GM23338 (cell line): Measurements from ENCODE around the gene TERB2. TPM values are rescaled to one million over a fixed set of nuclear protein-coding genes. Genes with fewer than 3 reads are reported as not detected.
"Not testable (repeated sequence)": the region's sequence is repeated elsewhere in the genome, so short reads cannot be mapped to it uniquely, and the experiment has no call there.

ENCODE experiments used
- ATAC-seq: fragments of 200-7000 bp; cut with Tn5 transposase; 3 replicates; pipeline ENCODE4 v1.9.1; 2020
- DNase-seq: peaks from one replicate; pipeline ENCODE4 v3.0.0-alpha.2; 2015; ENCODE audit warnings: low spot score
- H2AFZ ChIP-seq: fragments of 200-600 bp; sonication (generic); 2 replicates; pipeline ENCODE4 v1.8.0; 2016; ENCODE audit warnings: antibody characterized with exemption, mild to moderate bottlenecking, moderate library complexity
- H3F3A ChIP-seq: fragments of 200-600 bp; sonication (generic); replicated peaks from 2 replicates; pipeline ENCODE4 v1.8.0; 2017; ENCODE audit warnings: antibody characterized with exemption, mixed run types, low read depth
- H3K27ac ChIP-seq: fragments of 200-600 bp; sonication (generic); 2 replicates; pipeline ENCODE4 v1.6.1; 2016; ENCODE audit warnings: low read depth
- H3K27me3 ChIP-seq: fragments of 200-600 bp; sonication (generic); 2 replicates; pipeline ENCODE4 v1.8.0; 2016; ENCODE audit warnings: mild to moderate bottlenecking, mixed run types, moderate library complexity; ENCODE audit not compliant: insufficient read depth
- H3K36me3 ChIP-seq: fragments of 200-600 bp; sonication (generic); 2 replicates; pipeline ENCODE4 v1.8.0; 2016; ENCODE audit warnings: mild to moderate bottlenecking; ENCODE audit not compliant: insufficient read depth
- H3K4me1 ChIP-seq: fragments of 200-600 bp; sonication (generic); 2 replicates; pipeline ENCODE4 v1.8.0; 2016; ENCODE audit warnings: mild to moderate bottlenecking, moderate library complexity; ENCODE audit not compliant: insufficient read depth
- H3K4me2 ChIP-seq: fragments of 200-600 bp; sonication (generic); 2 replicates; pipeline ENCODE4 v1.7.1; 2017; ENCODE audit warnings: mixed run types
- H3K4me3 ChIP-seq: fragments of 200-600 bp; sonication (generic); 2 replicates; pipeline ENCODE4 v1.6.1; 2016; ENCODE audit warnings: mixed run types
- H3K79me2 ChIP-seq: fragments of 200-600 bp; sonication (generic); replicated peaks from 2 replicates; pipeline ENCODE4 v1.8.0; 2017; ENCODE audit warnings: mild to moderate bottlenecking; ENCODE audit not compliant: insufficient read depth
- H3K9me2 ChIP-seq: fragments of 200-600 bp; sonication (generic); 2 replicates; pipeline ENCODE4 v1.8.0; 2017; ENCODE audit not compliant: insufficient read depth
- H4K20me1 ChIP-seq: fragments of 200-600 bp; sonication (generic); replicated peaks from 2 replicates; pipeline ENCODE4 v1.8.0; 2017; ENCODE audit warnings: mild to moderate bottlenecking; ENCODE audit not compliant: insufficient read depth
- H3K27ac Mint-ChIP-seq: 2 replicates; pipeline ENCODE4 v1.8.0; 2020; ENCODE audit warnings: inconsistent platforms, mild to moderate bottlenecking, moderate library complexity, mixed read lengths
- H3K27me3 Mint-ChIP-seq: 3 replicates; pipeline ENCODE4 v1.8.0; 2022; ENCODE audit warnings: low read depth, mild to moderate bottlenecking, moderate library complexity, mixed read lengths, inconsistent platforms; ENCODE audit not compliant: insufficient read depth, poor library complexity
- H3K36me3 Mint-ChIP-seq: 3 replicates; pipeline ENCODE4 v1.8.0; 2021; ENCODE audit warnings: low read depth, mild to moderate bottlenecking, inconsistent platforms, moderate library complexity, mixed read lengths
- H3K4me1 Mint-ChIP-seq: 3 replicates; pipeline ENCODE4 v1.8.0; 2020; ENCODE audit warnings: mild to moderate bottlenecking, inconsistent platforms, mixed read lengths
- H3K4me3 Mint-ChIP-seq: 3 replicates; pipeline ENCODE4 v1.8.0; 2021; ENCODE audit warnings: moderate library complexity, mild to moderate bottlenecking, inconsistent platforms, mixed read lengths
- H3K9me3 Mint-ChIP-seq: 3 replicates; pipeline ENCODE4 v1.8.0; 2020; ENCODE audit warnings: moderate library complexity, mild to moderate bottlenecking, inconsistent platforms, mixed read lengths
- EZH2 ChIP-seq: fragments of 200-600 bp; sonication (generic); IDR thresholded peaks from one replicate; pipeline ENCODE4 v1.8.0; 2017; ENCODE audit warnings: antibody characterized with exemption, mild to moderate bottlenecking, low read depth; ENCODE audit not compliant: unreplicated experiment
- NANOG ChIP-seq: IDR thresholded peaks from 2 replicates; pipeline ENCODE4 v1.6.1; 2016; ENCODE audit warnings: antibody characterized with exemption, borderline replicate concordance
- ZNF114 ChIP-seq: fragments of 250-450 bp; sonication (Bioruptor Pico); IDR thresholded peaks from 2 replicates; pipeline ENCODE4 v1.5.0; 2020; ENCODE audit warnings: mild to moderate bottlenecking, moderate library complexity
- ZNF331 ChIP-seq: fragments of 250-450 bp; sonication (Bioruptor Pico); IDR thresholded peaks from 2 replicates; pipeline ENCODE4 v1.5.0; 2020; ENCODE audit warnings: low read depth, mild to moderate bottlenecking, moderate library complexity
- polyA plus RNA-seq: library from polyadenylated mRNA; unstranded; fragments of >200 nt; fragmentation: Nextera tagmentation; extraction: Ambion mirVana; gene quantifications from 2 replicates; pipeline ENCODE4 v1.2.1, GENCODE V29; 2016
- total RNA-seq: library from RNA; depleted of rRNA; stranded (reverse); fragments of >200 nt; shearing (Covaris generic); gene quantifications from 2 replicates; pipeline ENCODE4 v1.2.3, GENCODE V29; 2014

TERB2 gene
- total and polyA plus RNA-seq, 2 experiments from 2014 or later = not detected

GRCh38 chr15:44912186-44912585 lies 44.3 kb upstream of the TERB2 start:
- not testable (repeated sequence) for H3K4me1 ChIP-seq, H3K4me3 Mint-ChIP-seq, H3F3A ChIP-seq, H3K36me3 ChIP-seq, H3K79me2 ChIP-seq, DNase-seq, H3K36me3 Mint-ChIP-seq, H3K27ac Mint-ChIP-seq, H2AFZ ChIP-seq, H3K4me3 ChIP-seq, H3K9me2 ChIP-seq, H3K4me2 ChIP-seq, H3K27me3 ChIP-seq, ATAC-seq, H4K20me1 ChIP-seq, H3K27me3 Mint-ChIP-seq, H3K27ac ChIP-seq, H3K4me1 Mint-ChIP-seq
- H3K9me3 Mint-ChIP-seq = peaks cover 11% of the 10 kb centered on the region

- H3K27ac ChIP-seq, H3K36me3 Mint-ChIP-seq, H3K4me3 ChIP-seq, H3K4me1 ChIP-seq, H3K4me3 Mint-ChIP-seq, H3K27me3 Mint-ChIP-seq, H3K36me3 ChIP-seq, H3K9me2 ChIP-seq, H3K79me2 ChIP-seq, H3K27me3 ChIP-seq, DNase-seq, H3K27ac Mint-ChIP-seq, H4K20me1 ChIP-seq, ATAC-seq, H3K4me2 ChIP-seq, H3F3A ChIP-seq, H3K4me1 Mint-ChIP-seq, H2AFZ ChIP-seq: not testable (repeated sequence)
- H3K9me3 Mint-ChIP-seq = peaks cover 11% of the 10 kb centered on the region
These were observed 43.5 kb upstream of the TERB2 start for GRCh38 chr15:44912974-44913448.

- no peaks in the 10 kb centered on the region for H3F3A ChIP-seq
- no peak overlapping the region for H3K27ac ChIP-seq
- H3K27me3 ChIP-seq = no peaks in the 10 kb centered on the region
- no peak overlapping the region for H3K4me2 ChIP-seq
- DNase-seq (no peak), ATAC-seq (no peak)
- H4K20me1 ChIP-seq = no peaks in the 10 kb centered on the region
- Mint-ChIP-seq H3K4me1 (no peaks in the 10 kb centered on the region), H3K27me3 (no peaks in the 10 kb centered on the region), H3K9me3 (peaks cover under 1% of the 10 kb centered on the region; the same call in 1 of the 3 replicates), H3K36me3 (no peaks in the 10 kb centered on the region), H3K4me3 (no peak overlapping the region), H3K27ac (no peak overlapping the region)
- no peaks in the 10 kb centered on the region for H3K79me2 ChIP-seq
- no peak for TF ChIP-seq ZNF114 (CRISPR knock-in tag)
- no peak for TF ChIP-seq ZNF331 (CRISPR knock-in tag)
- no peak for TF ChIP-seq NANOG
- TF ChIP-seq EZH2 = no peak
- H3K36me3 ChIP-seq = no peaks in the 10 kb centered on the region
- H3K4me1 ChIP-seq = no peaks in the 10 kb centered on the region
- no peaks in the 10 kb centered on the region for H3K9me2 ChIP-seq
- no peak overlapping the region for H3K4me3 ChIP-seq
- no peak overlapping the region for H2AFZ ChIP-seq
These were observed 38.4 kb upstream of the TERB2 start for GRCh38 chr15:44918136-44918535.

GRCh38 chr15:44928658-44929057 lies 27.8 kb upstream of the TERB2 start:
- H3K36me3 Mint-ChIP-seq, H3K4me3 ChIP-seq, H3K4me1 ChIP-seq, H2AFZ ChIP-seq, H3K27me3 ChIP-seq, H3K36me3 ChIP-seq, H3K27me3 Mint-ChIP-seq, H3K9me2 ChIP-seq, H4K20me1 ChIP-seq, H3K27ac Mint-ChIP-seq, H3F3A ChIP-seq, H3K4me3 Mint-ChIP-seq, H3K4me1 Mint-ChIP-seq, ATAC-seq, H3K4me2 ChIP-seq, H3K27ac ChIP-seq, H3K9me3 Mint-ChIP-seq, DNase-seq, H3K79me2 ChIP-seq: not testable (repeated sequence)

GRCh38 chr15:44930283-44930682 lies 26.2 kb upstream of the TERB2 start:
- not testable (repeated sequence) for H3K4me1 ChIP-seq, H3K4me2 ChIP-seq, H2AFZ ChIP-seq, H3K27me3 Mint-ChIP-seq, DNase-seq, H4K20me1 ChIP-seq, H3K4me3 Mint-ChIP-seq, H3K36me3 ChIP-seq, H3F3A ChIP-seq, H3K36me3 Mint-ChIP-seq, H3K27ac ChIP-seq, ATAC-seq, H3K9me3 Mint-ChIP-seq, H3K79me2 ChIP-seq, H3K4me1 Mint-ChIP-seq, H3K4me3 ChIP-seq, H3K9me2 ChIP-seq, H3K27me3 ChIP-seq, H3K27ac Mint-ChIP-seq

GRCh38 chr15:44958302-44958701 lies 1.8 kb downstream of the TERB2 start:
- H3K9me3 Mint-ChIP-seq, H3K27ac ChIP-seq, H3K4me3 ChIP-seq, H3K36me3 Mint-ChIP-seq, H4K20me1 ChIP-seq, ATAC-seq, H3K4me2 ChIP-seq, H3K4me3 Mint-ChIP-seq, H3K27me3 Mint-ChIP-seq, H3F3A ChIP-seq, H2AFZ ChIP-seq, DNase-seq, H3K79me2 ChIP-seq, H3K9me2 ChIP-seq, H3K36me3 ChIP-seq, H3K4me1 ChIP-seq, H3K27ac Mint-ChIP-seq, H3K27me3 ChIP-seq: not testable (repeated sequence)
- peaks cover 13% of the 10 kb centered on the region; the same call in 2 of the 3 replicates for H3K4me1 Mint-ChIP-seq
